Cardiac ventricle fibroblast (primary cell): Measurements from ENCODE around the gene SUSD2. TPM values are rescaled to one million over a fixed set of nuclear protein-coding genes. Genes with fewer than 3 reads are reported as not detected.

Source experiments
- total RNA-seq: library from RNA; depleted of rRNA; stranded (reverse); fragments of >200 nt; gene quantifications from 2 replicates; pipeline ENCODE4 v1.2.3, GENCODE V29; 2015

SUSD2 gene, protein sequence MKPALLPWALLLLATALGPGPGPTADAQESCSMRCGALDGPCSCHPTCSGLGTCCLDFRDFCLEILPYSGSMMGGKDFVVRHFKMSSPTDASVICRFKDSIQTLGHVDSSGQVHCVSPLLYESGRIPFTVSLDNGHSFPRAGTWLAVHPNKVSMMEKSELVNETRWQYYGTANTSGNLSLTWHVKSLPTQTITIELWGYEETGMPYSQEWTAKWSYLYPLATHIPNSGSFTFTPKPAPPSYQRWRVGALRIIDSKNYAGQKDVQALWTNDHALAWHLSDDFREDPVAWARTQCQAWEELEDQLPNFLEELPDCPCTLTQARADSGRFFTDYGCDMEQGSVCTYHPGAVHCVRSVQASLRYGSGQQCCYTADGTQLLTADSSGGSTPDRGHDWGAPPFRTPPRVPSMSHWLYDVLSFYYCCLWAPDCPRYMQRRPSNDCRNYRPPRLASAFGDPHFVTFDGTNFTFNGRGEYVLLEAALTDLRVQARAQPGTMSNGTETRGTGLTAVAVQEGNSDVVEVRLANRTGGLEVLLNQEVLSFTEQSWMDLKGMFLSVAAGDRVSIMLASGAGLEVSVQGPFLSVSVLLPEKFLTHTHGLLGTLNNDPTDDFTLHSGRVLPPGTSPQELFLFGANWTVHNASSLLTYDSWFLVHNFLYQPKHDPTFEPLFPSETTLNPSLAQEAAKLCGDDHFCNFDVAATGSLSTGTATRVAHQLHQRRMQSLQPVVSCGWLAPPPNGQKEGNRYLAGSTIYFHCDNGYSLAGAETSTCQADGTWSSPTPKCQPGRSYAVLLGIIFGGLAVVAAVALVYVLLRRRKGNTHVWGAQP
- 43.9 and 50.7 TPM in 2 replicates for total RNA-seq

DNA sequence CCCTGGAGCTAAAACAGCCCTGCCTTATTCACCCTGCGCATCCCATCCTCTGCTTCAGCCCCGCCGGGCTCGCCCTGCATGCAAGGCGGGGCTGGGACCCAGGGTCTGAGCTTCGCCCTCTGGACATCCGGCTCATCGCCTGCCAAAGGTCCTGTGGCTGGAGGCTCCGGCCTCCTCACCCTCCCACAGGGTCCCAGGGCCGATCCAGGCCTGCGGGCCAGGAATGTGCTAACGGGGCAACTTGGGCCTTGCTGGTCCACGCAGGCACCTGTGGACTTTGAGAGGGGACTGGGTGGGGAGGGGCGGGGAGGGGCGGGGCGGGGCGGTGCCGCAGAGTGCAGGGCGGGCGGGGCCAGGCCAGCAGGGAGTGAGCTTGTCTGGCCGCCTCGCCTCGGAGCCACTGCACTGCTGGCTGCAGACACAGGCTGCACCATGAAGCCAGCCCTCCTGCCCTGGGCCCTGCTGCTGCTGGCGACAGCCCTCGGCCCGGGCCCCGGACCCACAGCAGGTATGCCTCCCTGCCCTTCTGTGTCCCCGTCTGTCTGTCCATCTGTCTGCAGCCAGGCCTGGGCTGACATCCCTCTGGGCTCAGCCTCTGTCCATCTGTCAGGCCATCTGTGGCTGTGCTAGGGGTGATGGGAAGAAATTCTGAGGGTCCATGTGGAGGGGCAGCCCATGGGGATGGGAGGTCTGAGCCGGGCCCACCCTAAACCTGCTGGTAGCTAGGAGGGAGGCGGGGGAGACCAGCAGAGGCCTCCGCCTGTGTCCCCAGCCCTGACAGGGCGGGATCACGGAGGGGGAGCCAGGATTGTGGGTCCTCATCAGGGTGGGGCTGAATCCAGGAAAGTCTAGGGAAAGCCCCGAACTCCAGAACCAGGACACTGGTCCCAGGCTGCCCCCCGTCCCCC lies at the start of gene SUSD2:
TSS of gene SUSD2 (plus strand) at position 400 of the 908 bp plus-strand sequence. CDS start at position 433, 33 bp downstream.

Other genes starting within 250 kb of the SUSD2 start
- 1.4 and 1.8 TPM in 2 replicates for gene GSTT2B, start 220.3 kb upstream of the SUSD2 start, total RNA-seq
- gene DDTL, start 214.6 kb upstream of the SUSD2 start, total RNA-seq: 0.87 TPM in 1 of 2 replicates, not detected in the other
- gene DDT, start 207.0 kb upstream of the SUSD2 start, total RNA-seq: 126 and 128 TPM in 2 replicates
- gene GSTT2, start 201.4 kb upstream of the SUSD2 start, total RNA-seq: not detected in 2 replicates
- gene GSTT4, start 176.0 kb upstream of the SUSD2 start, total RNA-seq: not detected in 2 replicates
- 24.9 and 25.3 TPM in 2 replicates for gene CABIN1, start 170.2 kb upstream of the SUSD2 start, total RNA-seq
- 216 and 255 TPM in 2 replicates for gene GGT5, start 63.6 kb downstream of the SUSD2 start, total RNA-seq
- gene SPECC1L, start 89.3 kb downstream of the SUSD2 start, total RNA-seq: 30.9 and 34.4 TPM in 2 replicates
- 0.44 and 0.88 TPM in 2 replicates for gene ADORA2A, start 246.1 kb downstream of the SUSD2 start, total RNA-seq